ENCODE data around the gene ANO10. TPM values are rescaled to one million over a fixed set of nuclear protein-coding genes. Genes with fewer than 3 reads are reported as not detected.
"Not testable (repeated sequence)": the region's sequence is repeated elsewhere in the genome, so short reads cannot be mapped to it uniquely, and the experiment has no call there.

Gene ANO10
- total RNA-seq, 1 donor = 54.0 TPM

DNA sequence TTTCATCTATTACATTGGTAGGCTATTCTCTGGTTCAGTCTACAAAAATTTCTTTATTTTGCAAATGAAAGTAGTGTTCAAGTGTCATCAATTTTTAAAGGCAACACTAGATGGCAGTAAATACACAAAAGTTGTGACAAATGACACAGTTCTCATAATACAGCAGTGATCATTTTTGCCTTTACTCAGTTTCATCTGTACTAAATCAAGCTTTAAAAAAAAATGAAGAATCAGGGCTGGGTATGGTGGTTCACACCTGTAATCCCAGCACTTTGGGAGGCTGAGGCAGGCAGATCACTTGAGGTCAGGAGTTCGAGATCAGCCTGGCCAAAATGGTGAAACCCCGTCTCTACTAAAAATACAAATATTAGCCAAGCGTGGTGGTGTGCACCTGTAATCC lies 77.5 kb downstream of the ANO10 start:
- peak; percentile 61 for DNase-seq (ENCODE audit: low read depth)
- H3K4me3 ChIP-seq (ENCODE audit: low read depth, low read length) = not testable (repeated sequence)
- TF ChIP-seq, protein P1, sequence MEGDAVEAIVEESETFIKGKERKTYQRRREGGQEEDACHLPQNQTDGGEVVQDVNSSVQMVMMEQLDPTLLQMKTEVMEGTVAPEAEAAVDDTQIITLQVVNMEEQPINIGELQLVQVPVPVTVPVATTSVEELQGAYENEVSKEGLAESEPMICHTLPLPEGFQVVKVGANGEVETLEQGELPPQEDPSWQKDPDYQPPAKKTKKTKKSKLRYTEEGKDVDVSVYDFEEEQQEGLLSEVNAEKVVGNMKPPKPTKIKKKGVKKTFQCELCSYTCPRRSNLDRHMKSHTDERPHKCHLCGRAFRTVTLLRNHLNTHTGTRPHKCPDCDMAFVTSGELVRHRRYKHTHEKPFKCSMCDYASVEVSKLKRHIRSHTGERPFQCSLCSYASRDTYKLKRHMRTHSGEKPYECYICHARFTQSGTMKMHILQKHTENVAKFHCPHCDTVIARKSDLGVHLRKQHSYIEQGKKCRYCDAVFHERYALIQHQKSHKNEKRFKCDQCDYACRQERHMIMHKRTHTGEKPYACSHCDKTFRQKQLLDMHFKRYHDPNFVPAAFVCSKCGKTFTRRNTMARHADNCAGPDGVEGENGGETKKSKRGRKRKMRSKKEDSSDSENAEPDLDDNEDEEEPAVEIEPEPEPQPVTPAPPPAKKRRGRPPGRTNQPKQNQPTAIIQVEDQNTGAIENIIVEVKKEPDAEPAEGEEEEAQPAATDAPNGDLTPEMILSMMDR (IDR thresholded peaks at IDR 0.05; ENCODE audit: insufficient read depth, low read depth, low read length) = peak; percentile 56

DNA sequence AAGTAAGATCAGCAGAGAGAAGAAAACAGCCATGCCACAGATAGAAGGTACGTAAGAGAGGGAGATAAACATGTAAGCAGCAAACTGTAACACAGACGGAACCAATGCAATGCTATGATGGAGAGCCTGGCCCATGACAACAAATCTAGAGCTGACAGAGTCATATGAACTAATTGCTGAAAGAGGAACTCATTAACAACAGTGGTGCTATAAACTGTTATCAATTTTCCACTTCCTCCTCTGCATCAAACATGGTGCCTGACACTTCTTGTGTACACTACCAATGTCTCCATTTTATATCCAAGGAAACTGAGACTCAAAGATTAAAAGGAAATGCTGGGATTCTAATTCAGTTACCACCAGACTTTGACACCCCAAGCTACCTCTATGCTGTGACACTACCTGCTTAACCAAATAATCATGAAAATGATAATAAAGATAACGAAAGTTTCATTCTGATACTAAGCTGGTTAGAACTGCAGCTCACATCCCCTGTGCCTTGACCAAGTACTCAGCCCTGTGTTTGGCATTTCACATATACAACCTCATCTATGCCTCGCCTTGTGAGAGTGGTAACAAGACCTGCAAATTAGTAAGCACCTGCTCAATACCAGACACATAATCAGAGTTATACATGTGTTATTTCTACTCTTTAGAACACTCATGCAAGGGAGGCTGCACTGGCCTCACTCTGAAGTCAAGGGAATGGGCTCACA lies 79.3 kb downstream of the ANO10 start:
- TF ChIP-seq, protein P1 (IDR thresholded peaks at IDR 0.05; ENCODE audit: insufficient read depth, low read depth, low read length) = no peak
- DNase-seq (ENCODE audit: low read depth) = no peak
- no peak overlapping the region for H3K4me3 ChIP-seq (ENCODE audit: low read depth, low read length)

DNA sequence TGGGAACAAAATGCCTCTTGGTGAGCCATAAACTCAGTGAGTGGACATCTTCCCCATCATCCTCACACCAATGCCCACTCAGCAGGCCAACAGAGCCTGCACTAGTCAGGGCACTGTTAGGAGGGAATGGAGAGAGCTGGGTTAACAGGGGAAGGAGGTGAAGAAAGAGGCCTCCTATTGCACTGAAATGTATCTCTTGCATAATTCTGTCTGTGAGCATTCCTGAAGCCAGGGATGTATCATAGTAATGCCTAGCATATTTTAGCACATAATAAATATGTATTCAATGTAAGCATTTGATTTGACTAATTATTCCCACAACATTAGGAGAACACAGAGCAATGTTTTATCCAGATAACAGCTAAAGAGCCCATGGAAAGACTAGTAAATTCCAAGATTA lies 81.2 kb downstream of the ANO10 start:
- TF ChIP-seq, protein P1 (IDR thresholded peaks at IDR 0.05; ENCODE audit: insufficient read depth, low read depth, low read length) = no peak
- H3K4me3 ChIP-seq (ENCODE audit: low read depth, low read length) = no peak overlapping the region
- peak; percentile 52 for DNase-seq (ENCODE audit: low read depth)

DNA sequence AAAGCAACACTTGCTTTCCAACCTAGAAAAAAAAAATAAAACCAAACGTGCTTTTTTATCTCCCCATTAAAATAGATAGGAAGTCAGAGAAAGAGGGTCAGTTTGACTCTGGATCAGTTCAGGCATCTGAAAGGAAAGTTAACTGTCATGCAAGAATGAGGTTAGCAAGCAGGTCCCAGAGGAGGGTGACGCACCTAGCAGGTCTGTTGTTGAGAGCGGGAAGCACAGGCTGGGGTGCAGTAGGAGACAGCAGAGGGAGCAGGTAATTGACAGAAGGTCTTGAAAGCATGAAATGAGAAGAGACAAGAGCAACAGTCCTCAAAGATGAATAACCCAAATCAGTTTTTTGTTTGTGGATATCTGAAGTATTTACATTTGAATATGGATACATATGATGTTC lies 82.5 kb downstream of the ANO10 start:
- TF ChIP-seq, protein P1 (IDR thresholded peaks at IDR 0.05; ENCODE audit: insufficient read depth, low read depth, low read length) = no peak
- no peak for DNase-seq (ENCODE audit: low read depth)
- H3K4me3 ChIP-seq (ENCODE audit: low read depth, low read length) = no peak overlapping the region

DNA sequence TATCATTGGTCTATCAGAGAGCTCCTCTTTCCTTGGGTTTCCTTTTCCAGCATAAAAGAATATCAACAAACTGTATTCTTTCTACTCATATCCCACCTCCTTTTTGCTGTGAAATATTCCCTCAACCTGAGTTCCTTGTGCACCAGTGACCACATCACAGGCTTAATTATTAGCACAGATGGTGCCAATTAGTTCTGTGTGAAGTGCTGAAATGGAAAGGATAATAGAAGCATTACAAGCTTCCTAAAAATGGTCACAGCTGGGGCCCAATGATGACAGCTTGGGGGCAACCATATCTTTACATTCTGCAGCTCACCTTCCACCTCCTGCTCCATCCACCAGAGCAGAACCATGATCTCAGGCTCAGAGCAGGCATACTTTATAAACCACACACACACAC lies 84.6 kb downstream of the ANO10 start:
- DNase-seq (ENCODE audit: low read depth) = no peak

DNA sequence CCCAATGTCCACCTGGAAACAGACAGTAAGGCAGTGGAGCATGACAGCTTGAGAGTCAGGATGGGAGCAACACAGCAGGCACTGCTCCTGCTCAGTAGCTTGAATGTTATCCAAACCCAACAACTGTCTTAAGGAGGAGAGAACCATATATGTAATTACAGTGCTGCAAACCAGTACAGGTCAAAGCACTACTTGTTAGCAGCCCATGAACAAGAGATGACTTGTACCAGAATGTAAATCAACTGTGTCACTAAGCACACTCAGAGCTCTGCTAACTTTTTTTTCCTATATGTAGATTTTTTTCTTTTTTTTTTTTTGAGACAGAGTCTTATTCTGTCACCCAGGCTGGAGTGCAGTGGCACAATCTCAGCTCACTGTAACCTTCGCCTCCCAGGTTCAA lies 87.1 kb downstream of the ANO10 start:
- no peak for DNase-seq (ENCODE audit: low read depth)
- H3K4me3 ChIP-seq (ENCODE audit: low read depth, low read length) = no peak overlapping the region
- TF ChIP-seq, protein P1 (IDR thresholded peaks at IDR 0.05; ENCODE audit: insufficient read depth, low read depth, low read length) = no peak

More for the DNA sequence above, 84.6 kb downstream of the ANO10 start:
- H3K4me3 ChIP-seq (ENCODE audit: low read depth, low read length) = no peak overlapping the region
- TF ChIP-seq, protein P1 (IDR thresholded peaks at IDR 0.05; ENCODE audit: insufficient read depth, low read depth, low read length) = no peak

DNA sequence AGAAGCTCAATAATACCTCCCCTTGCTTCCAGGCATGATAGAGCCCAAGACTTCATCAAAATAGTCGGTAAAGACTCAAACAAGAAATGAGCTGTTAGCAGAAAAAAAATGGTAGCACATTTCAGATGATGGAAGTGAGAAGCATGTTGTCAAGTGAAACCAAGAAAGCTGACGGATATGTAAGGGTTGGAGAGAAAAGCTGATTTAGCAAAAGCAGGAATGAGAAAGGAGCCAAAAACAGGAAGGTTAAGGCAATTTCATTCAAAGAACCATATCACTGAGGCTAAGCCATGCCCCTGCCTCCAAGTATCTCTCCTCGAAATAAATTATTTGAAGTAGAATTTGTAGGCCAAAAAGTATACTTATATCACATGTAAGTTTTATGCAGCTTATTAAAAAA lies 88.8 kb downstream of the ANO10 start:
- TF ChIP-seq, protein P1 (IDR thresholded peaks at IDR 0.05; ENCODE audit: insufficient read depth, low read depth, low read length) = no peak
- H3K4me3 ChIP-seq (ENCODE audit: low read depth, low read length) = no peak overlapping the region
- no peak for DNase-seq (ENCODE audit: low read depth)
